ENCODE results near the gene IQSEC1. TPM values are rescaled to one million over a fixed set of nuclear protein-coding genes. Genes with fewer than 3 reads are reported as not detected.

IQSEC1 gene
- total and polyA plus RNA-seq, 10 of the 15 experiments (the other 5 are each of a cell fraction or from before 2014, with no cell fraction given) = 0.92 to 55.2 (median 8.5) TPM

DNA sequence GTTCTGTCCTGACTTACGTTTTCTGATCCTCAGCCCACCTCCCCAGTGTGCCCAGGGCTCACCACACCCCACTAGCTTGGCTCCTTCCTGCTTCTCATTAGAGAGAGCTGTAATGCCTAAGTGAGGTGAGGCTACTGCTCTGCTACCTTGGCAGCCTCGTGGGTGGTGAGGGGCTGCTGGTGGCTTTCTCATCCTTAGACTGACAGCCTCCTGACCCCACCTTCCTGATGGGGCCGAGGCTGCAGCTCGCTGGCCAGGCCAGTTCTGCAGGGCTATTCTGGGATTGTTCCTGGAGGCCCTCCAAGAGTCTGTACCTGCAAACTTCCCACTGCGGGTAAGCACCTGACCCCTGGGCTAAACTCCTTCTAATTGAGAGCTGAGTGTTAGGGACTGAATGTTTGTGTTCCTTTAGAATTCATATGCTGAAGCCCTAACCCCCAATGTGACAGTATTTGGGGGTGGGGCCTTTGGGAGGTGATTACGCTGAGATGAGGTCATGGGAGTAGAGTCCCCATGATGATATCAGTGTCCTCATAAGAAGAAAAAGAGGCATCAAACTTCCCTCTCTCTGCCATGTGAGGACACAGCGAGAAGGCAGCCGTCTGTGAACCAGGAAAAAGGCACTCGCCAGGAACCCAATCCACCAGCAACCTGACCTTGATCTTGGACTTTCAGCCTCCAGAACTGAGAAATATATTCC is 38.1 kb upstream of the IQSEC1 start (continued):
- TF ChIP-seq, protein P1, sequence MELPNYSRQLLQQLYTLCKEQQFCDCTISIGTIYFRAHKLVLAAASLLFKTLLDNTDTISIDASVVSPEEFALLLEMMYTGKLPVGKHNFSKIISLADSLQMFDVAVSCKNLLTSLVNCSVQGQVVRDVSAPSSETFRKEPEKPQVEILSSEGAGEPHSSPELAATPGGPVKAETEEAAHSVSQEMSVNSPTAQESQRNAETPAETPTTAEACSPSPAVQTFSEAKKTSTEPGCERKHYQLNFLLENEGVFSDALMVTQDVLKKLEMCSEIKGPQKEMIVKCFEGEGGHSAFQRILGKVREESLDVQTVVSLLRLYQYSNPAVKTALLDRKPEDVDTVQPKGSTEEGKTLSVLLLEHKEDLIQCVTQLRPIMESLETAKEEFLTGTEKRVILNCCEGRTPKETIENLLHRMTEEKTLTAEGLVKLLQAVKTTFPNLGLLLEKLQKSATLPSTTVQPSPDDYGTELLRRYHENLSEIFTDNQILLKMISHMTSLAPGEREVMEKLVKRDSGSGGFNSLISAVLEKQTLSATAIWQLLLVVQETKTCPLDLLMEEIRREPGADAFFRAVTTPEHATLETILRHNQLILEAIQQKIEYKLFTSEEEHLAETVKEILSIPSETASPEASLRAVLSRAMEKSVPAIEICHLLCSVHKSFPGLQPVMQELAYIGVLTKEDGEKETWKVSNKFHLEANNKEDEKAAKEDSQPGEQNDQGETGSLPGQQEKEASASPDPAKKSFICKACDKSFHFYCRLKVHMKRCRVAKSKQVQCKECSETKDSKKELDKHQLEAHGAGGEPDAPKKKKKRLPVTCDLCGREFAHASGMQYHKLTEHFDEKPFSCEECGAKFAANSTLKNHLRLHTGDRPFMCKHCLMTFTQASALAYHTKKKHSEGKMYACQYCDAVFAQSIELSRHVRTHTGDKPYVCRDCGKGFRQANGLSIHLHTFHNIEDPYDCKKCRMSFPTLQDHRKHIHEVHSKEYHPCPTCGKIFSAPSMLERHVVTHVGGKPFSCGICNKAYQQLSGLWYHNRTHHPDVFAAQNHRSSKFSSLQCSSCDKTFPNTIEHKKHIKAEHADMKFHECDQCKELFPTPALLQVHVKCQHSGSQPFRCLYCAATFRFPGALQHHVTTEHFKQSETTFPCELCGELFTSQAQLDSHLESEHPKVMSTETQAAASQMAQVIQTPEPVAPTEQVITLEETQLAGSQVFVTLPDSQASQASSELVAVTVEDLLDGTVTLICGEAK (IDR thresholded peaks at IDR 0.05; ENCODE audit: borderline replicate concordance) = no peak
- no peak for TF ChIP-seq RB1 (IDR thresholded peaks at IDR 0.05; ENCODE audit: borderline replicate concordance)
- TF ChIP-seq, protein P2, sequence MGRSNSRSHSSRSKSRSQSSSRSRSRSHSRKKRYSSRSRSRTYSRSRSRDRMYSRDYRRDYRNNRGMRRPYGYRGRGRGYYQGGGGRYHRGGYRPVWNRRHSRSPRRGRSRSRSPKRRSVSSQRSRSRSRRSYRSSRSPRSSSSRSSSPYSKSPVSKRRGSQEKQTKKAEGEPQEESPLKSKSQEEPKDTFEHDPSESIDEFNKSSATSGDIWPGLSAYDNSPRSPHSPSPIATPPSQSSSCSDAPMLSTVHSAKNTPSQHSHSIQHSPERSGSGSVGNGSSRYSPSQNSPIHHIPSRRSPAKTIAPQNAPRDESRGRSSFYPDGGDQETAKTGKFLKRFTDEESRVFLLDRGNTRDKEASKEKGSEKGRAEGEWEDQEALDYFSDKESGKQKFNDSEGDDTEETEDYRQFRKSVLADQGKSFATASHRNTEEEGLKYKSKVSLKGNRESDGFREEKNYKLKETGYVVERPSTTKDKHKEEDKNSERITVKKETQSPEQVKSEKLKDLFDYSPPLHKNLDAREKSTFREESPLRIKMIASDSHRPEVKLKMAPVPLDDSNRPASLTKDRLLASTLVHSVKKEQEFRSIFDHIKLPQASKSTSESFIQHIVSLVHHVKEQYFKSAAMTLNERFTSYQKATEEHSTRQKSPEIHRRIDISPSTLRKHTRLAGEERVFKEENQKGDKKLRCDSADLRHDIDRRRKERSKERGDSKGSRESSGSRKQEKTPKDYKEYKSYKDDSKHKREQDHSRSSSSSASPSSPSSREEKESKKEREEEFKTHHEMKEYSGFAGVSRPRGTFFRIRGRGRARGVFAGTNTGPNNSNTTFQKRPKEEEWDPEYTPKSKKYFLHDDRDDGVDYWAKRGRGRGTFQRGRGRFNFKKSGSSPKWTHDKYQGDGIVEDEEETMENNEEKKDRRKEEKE (IDR thresholded peaks at IDR 0.05) = no peak

Measured in GM12878 (cell line).